ENCODE results near the gene IGF1.
"Not testable (repeated sequence)": the region's sequence is repeated elsewhere in the genome, so short reads cannot be mapped to it uniquely, and the experiment has no call there.

Gene IGF1

DNA sequence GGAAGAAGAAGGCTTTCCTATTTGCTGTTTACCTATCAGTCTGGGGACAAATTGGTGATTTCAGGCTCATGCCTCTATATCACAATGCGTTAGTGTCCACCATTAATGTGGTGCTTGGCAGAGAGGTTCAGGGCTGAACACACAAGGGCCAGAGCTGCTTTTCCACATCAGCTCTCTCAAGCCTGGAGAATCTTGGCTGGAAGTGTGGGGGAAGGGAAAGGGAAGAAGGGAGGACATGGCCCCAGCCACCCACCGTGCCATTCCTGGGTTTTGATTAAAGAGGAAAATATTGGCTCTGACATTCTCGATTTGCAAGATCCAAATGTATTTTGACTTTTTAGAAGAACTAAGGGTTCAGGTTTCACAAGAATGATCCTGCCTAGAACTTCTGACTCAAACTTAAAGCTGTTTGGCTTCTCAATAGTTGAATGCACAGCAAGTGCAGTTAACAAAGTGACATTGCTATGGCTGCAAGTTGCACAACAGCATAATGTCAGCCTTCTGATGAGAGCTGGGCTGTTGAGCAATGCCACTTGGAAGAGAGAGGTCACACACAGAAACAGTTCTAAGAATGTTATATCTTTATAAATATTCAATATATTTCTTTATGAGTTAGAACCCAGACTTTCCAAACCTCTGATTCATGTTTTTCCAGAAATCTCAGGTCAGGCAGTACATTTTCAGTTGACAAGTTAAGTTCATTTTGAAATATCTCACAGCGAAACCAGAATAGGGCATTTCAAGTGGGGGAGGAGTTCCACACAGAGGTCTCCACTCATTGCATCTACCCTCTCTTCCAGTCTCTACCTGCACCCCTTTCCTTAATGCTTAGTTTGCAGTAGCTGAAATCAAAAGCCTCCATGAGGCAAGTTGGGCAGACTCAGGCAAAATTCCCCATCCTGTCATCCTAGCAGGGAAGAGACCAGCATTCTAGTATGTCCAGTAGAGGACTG lies 25.3 kb downstream of the IGF1 start:
- Histone ChIP-seq H3K9me3 (ENCODE audit: insufficient read depth, low read depth, low read length) (no peaks in the 10 kb centered on the region), H3K4me3 (ENCODE audit: low read length) (no peak overlapping the region), H3K4me1 (ENCODE audit: insufficient read depth, low read length) (0 out of 2 replicates have a peak, but pooled peaks cover 2% of the 10 kb centered on the region), H3K9ac (ENCODE audit: low read depth, low read length) (no peak overlapping the region), H3K27me3 (ENCODE audit: insufficient read depth, low read length) (no peaks in the 10 kb centered on the region), H3K36me3 (ENCODE audit: insufficient read depth, low read depth, low read length) (no peaks in the 10 kb centered on the region), H3K27ac (ENCODE audit: low read length) (no peak overlapping the region)

DNA sequence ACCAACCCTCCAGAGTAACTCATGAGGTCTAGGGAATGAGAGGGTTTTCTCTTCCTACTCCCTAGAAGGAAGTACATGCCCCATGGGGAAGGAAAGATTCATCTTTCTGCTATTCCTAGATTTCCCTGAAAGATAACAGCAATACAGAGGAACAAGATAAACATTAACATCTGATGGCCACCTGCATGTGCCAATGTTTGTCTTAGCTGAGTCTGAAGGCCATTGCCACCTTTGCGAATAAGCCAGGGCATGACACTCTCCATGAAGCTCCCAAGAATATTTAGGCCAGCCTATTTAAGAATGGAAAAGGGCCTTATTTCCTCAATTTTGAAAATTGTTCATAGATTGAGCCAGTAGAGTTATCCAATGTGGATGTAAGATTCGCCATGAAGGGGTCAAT lies 26.0 kb downstream of the IGF1 start:
- Histone ChIP-seq H3K4me1 (ENCODE audit: insufficient read depth, low read length) (0 out of 2 replicates have a peak, but pooled peaks cover 2% of the 10 kb centered on the region), H3K27me3 (ENCODE audit: insufficient read depth, low read length) (no peaks in the 10 kb centered on the region), H3K27ac (ENCODE audit: low read length) (no peak overlapping the region), H3K9ac (ENCODE audit: low read depth, low read length) (no peak overlapping the region), H3K36me3 (ENCODE audit: insufficient read depth, low read depth, low read length) (no peaks in the 10 kb centered on the region), H3K4me3 (ENCODE audit: low read length) (no peak overlapping the region), H3K9me3 (ENCODE audit: insufficient read depth, low read depth, low read length) (no peaks in the 10 kb centered on the region)

DNA sequence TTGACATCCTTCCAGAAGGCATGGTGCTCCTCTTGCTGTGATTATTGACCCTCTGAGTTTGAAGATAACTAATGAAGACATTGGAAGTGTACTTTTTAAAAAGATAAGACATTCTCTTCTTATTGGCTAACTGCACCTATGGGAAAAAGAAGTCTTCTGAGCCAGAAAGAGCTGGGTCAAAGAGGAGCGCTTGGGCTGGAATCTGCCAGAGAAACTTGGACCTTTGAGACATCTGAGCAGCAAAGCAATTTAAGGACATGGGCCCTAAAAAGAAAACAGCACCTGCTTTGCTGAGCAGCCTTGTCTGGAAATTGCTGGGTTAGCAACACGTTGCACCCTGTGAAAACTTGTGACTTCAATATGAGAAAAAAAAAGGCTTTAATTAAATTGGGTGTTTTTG lies 27.8 kb downstream of the IGF1 start:
- Histone ChIP-seq H3K4me3 (ENCODE audit: low read length) (no peak overlapping the region), H3K36me3 (ENCODE audit: insufficient read depth, low read depth, low read length) (no peaks in the 10 kb centered on the region), H3K4me1 (ENCODE audit: insufficient read depth, low read length) (0 out of 2 replicates have a peak, but pooled peaks cover 2% of the 10 kb centered on the region), H3K27ac (ENCODE audit: low read length) (no peak overlapping the region), H3K27me3 (ENCODE audit: insufficient read depth, low read length) (no peaks in the 10 kb centered on the region), H3K9me3 (ENCODE audit: insufficient read depth, low read depth, low read length) (no peaks in the 10 kb centered on the region), H3K9ac (ENCODE audit: low read depth, low read length) (no peak overlapping the region)

DNA sequence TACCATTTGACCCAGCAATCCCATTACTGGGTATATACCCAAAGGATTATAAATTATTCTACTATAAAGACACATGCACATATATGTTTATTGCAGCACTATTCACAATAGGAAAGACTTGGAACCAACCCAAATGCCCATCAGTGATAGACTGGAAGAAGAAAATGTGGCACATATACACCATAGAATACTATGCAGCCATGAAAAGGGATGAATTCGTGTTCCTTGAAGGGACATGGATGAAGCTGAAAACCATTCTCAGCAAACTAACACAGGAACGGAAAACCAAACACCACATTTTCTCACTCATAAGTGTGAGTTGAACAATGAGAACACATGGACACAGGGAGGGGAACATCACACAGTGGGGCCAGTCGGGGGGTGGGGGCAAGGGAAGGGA lies 31.3 kb downstream of the IGF1 start:
- H3K4me3 ChIP-seq (ENCODE audit: low read length); H3K4me1 ChIP-seq (ENCODE audit: insufficient read depth, low read length); H3K27me3 ChIP-seq (ENCODE audit: insufficient read depth, low read length); H3K9me3 ChIP-seq (ENCODE audit: insufficient read depth, low read depth, low read length); H3K27ac ChIP-seq (ENCODE audit: low read length); H3K36me3 ChIP-seq (ENCODE audit: insufficient read depth, low read depth, low read length); H3K9ac ChIP-seq (ENCODE audit: low read depth, low read length): not testable (repeated sequence)

DNA sequence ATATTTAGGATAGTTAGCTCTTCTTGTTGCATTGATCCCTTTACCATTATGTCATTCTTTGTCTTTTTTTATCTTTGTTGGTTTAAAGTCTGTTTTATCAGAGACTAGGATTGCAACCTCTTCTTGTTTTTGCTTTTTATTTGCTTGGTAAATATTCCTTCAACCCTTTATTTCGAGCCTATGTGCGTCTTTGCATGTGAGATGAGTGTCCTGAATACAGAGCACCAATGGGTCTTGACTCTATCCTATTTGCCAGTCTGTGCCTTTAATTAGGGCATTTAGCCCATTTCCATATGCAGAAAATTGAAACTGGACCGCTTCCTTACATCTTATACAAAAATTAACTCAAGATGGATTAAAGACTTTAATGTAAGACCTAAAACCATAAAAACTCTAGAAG lies 32.9 kb downstream of the IGF1 start:
- H3K9ac ChIP-seq (ENCODE audit: low read depth, low read length); H3K4me3 ChIP-seq (ENCODE audit: low read length); H3K4me1 ChIP-seq (ENCODE audit: insufficient read depth, low read length); H3K36me3 ChIP-seq (ENCODE audit: insufficient read depth, low read depth, low read length); H3K27me3 ChIP-seq (ENCODE audit: insufficient read depth, low read length); H3K9me3 ChIP-seq (ENCODE audit: insufficient read depth, low read depth, low read length); H3K27ac ChIP-seq (ENCODE audit: low read length): not testable (repeated sequence)

DNA sequence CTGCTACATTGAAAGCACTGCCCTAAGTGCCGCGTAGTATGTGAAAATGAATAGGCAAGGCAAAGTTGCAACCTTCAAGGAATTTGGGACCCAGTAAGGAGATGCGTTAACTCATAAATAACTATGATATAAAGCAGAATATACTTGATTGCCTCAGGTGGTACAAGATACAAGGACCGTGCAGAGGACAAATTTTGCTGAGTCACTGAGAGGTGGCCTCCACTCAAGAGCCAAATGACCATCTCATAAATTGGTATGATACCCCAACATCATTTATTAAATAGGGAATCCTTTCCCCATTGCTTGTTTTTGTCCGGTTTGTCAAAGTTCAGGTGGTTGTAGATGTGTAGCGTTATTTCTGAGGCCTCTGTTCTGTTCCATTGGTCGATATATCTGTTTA lies 35.7 kb downstream of the IGF1 start:
- no peaks in the 10 kb centered on the region for H3K27me3 ChIP-seq (ENCODE audit: insufficient read depth, low read length)
- no peaks in the 10 kb centered on the region for H3K9me3 ChIP-seq (ENCODE audit: insufficient read depth, low read depth, low read length)
- no peak overlapping the region for H3K27ac ChIP-seq (ENCODE audit: low read length)
- no peaks in the 10 kb centered on the region for H3K4me1 ChIP-seq (ENCODE audit: insufficient read depth, low read length)
- no peak overlapping the region for H3K9ac ChIP-seq (ENCODE audit: low read depth, low read length)
- H3K4me3 ChIP-seq (ENCODE audit: low read length) = no peak overlapping the region
- H3K36me3 ChIP-seq (ENCODE audit: insufficient read depth, low read depth, low read length) = no peaks in the 10 kb centered on the region

DNA sequence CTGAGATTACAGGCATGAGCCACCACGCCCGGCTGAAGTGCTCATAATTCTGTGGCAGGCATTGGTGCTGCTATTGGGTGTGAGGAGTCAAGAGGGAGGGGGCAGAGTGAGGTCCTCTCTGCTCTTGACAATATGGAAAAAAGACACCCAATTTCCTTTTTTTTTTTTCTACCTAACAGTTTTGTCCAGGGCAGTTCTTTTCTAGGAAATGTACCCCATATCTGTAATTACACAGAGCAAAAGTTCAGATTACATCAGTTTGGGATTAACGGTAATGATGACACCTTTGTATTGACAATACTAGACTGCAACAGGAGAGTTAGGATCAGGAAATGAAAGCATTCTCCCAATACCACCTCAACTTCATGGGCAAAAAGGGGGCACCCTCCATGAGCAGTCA lies 36.3 kb downstream of the IGF1 start:
- Histone ChIP-seq H3K4me3 (ENCODE audit: low read length) (no peak overlapping the region), H3K9ac (ENCODE audit: low read depth, low read length) (no peak overlapping the region), H3K4me1 (ENCODE audit: insufficient read depth, low read length) (no peaks in the 10 kb centered on the region), H3K36me3 (ENCODE audit: insufficient read depth, low read depth, low read length) (no peaks in the 10 kb centered on the region), H3K9me3 (ENCODE audit: insufficient read depth, low read depth, low read length) (no peaks in the 10 kb centered on the region), H3K27ac (ENCODE audit: low read length) (no peak overlapping the region), H3K27me3 (ENCODE audit: insufficient read depth, low read length) (no peaks in the 10 kb centered on the region)

DNA sequence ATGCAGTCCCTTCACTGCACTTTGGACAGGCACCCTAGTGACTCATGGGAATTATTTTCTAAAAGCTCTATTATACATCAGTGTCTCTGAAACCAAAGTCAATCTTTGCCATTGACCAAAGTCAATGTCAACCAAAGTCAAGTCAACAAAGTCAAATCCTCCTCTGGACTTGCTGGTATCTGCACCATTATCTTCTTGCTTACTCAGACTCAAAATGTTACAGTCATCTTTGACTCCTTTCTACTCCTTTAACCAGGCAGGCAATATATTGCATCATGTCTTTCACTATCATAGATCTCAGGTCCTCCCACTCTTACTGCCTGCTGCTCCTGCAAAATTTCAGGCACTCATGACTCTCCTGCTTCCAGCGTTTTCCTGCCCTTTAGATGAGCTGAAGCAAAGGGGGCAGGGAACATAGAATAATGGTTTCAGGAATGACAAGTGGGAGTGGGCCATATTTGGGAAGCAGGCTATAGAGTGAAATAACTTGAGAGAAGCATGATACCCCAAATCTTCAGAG lies 39.2 kb downstream of the IGF1 start:
- H3K4me3 ChIP-seq (ENCODE audit: low read length) = no peak overlapping the region
- no peaks in the 10 kb centered on the region for H3K27me3 ChIP-seq (ENCODE audit: insufficient read depth, low read length)
- H3K9me3 ChIP-seq (ENCODE audit: insufficient read depth, low read depth, low read length) = no peaks in the 10 kb centered on the region
- no peak overlapping the region for H3K9ac ChIP-seq (ENCODE audit: low read depth, low read length)
- H3K27ac ChIP-seq (ENCODE audit: low read length) = no peak overlapping the region
- H3K36me3 ChIP-seq (ENCODE audit: insufficient read depth, low read depth, low read length) = no peaks in the 10 kb centered on the region
- H3K4me1 ChIP-seq (ENCODE audit: insufficient read depth, low read length) = no peaks in the 10 kb centered on the region

DNA sequence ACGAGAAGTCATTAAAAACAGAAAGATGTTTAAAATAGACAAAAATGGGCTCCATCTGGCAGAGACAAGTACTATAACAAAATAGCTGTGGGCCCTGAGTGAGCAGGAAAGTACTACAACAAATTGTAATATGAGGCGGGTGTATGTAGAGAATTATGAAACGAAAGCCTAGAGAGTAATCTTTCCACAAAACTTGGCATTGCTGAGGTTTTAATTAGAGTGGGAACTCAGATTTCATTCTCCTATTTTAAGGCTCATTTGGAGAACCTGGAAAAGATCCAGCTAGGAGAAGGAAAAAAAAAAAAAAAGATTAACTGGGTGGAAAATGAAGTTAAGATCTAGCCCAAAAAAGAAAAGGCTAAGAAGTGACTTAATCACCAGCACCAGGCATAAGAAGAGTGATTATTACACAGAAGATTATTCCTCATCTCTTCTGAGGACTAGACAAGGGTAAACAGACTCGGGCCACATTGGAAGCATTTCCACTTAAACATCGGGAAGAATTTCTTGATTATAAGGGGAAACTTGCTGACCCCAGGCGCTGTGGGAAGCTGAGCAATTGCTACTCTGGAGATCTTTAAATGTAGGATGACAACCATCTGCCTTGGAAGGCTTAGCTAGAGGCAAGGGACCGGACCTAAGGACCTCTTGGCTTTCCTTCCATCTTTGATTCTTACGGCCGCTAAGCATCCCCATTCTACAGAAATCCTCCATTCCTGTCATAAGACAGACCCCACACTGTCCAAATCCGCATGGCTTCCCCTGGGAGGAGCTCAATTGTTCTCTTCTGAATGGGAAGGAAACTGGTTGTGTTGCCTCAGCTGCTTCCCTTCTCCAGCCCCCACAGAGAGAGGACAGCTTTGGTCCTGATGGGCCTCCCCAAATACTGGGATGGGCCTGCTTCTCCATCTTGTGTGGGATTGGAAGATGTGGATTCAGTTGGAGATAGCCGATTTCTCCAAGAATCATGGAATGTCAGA lies 40.6 kb downstream of the IGF1 start:
- Histone ChIP-seq H3K36me3 (ENCODE audit: insufficient read depth, low read depth, low read length) (no peaks in the 10 kb centered on the region), H3K4me3 (ENCODE audit: low read length) (no peak overlapping the region), H3K9ac (ENCODE audit: low read depth, low read length) (no peak overlapping the region), H3K27ac (ENCODE audit: low read length) (no peak overlapping the region), H3K27me3 (ENCODE audit: insufficient read depth, low read length) (no peaks in the 10 kb centered on the region), H3K4me1 (ENCODE audit: insufficient read depth, low read length) (no peaks in the 10 kb centered on the region), H3K9me3 (ENCODE audit: insufficient read depth, low read depth, low read length) (no peaks in the 10 kb centered on the region)

DNA sequence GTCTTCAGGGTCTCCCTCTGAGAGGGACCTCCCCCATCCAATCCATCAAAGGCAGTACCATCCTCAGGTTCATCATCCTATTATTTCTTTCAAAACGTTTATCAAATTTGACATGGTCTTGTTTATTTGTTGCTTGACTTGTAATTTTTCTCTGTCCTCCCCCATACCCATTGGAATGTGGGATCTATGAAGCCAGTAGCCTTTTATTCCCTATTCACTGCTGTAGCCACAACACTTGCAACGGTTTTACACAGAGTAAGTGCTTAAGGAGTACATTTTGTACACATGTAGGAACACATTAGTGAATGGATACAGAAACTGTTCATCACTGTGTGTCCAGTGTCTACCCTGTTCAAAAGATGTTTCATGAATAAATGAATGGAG lies 41.5 kb downstream of the IGF1 start:
- Histone ChIP-seq H3K4me3 (ENCODE audit: low read length) (no peak overlapping the region), H3K36me3 (ENCODE audit: insufficient read depth, low read depth, low read length) (no peaks in the 10 kb centered on the region), H3K9me3 (ENCODE audit: insufficient read depth, low read depth, low read length) (no peaks in the 10 kb centered on the region), H3K27ac (ENCODE audit: low read length) (no peak overlapping the region), H3K27me3 (ENCODE audit: insufficient read depth, low read length) (no peaks in the 10 kb centered on the region), H3K4me1 (ENCODE audit: insufficient read depth, low read length) (no peaks in the 10 kb centered on the region), H3K9ac (ENCODE audit: low read depth, low read length) (no peak overlapping the region)

DNA sequence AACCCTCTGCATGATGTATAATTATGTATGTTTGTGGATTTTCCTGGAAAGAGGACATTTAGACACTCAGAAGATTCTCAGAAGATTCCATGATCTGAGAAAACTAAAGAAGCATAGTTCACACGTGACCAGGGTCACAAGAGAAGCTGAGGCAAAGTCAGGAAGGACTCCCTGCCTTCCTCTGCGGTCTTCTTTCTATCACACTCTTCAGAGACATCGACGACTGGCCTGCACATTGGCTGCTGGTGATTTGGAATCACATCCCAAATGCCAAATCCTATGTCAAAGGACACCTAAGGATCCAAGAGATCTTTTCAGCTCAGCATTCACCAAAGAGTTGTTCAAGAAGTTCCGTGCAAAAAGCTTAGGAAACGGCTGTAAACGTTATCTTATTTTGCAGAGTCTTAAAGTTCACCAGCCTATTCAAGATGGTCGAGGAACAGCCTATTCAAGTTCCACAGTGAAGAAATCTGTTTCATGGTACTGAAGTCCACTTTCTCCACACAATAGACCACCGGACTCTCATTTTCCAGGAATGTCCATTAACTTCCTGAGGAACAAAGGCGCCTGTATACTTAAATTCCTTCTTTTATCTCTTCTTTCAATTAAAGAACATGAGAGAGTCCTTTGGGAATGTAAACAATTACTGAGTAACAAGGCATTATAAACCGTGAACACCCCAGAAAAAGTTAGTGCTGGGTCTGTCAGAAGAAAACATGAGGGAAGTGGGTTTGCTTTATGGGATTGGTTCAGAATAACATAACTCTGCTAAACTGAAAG lies 42.1 kb downstream of the IGF1 start:
- Histone ChIP-seq H3K4me3 (ENCODE audit: low read length) (no peak overlapping the region), H3K36me3 (ENCODE audit: insufficient read depth, low read depth, low read length) (no peaks in the 10 kb centered on the region), H3K9me3 (ENCODE audit: insufficient read depth, low read depth, low read length) (no peaks in the 10 kb centered on the region), H3K27ac (ENCODE audit: low read length) (no peak overlapping the region), H3K27me3 (ENCODE audit: insufficient read depth, low read length) (no peaks in the 10 kb centered on the region), H3K9ac (ENCODE audit: low read depth, low read length) (no peak overlapping the region), H3K4me1 (ENCODE audit: insufficient read depth, low read length) (no peaks in the 10 kb centered on the region)
